ENCODE measurements around the gene USP44.
A peak's percentile ranks its signal among the peaks of the same experiment; 100 is the strongest.

USP44 gene

GRCh38 chr12:95473884-95474659, 77.2 kb downstream of the USP44 start, which contains the start of gene METAP2:
Gene METAP2 (plus strand): TSS chr12:95474152. CDS start chr12:95474180, 28 bp downstream.
- Mint-ChIP-seq H3K4me1 (ENCODE audit: low read depth) (peaks cover 39% of the 10 kb centered on the region), H3K9me3 (no peaks in the 10 kb centered on the region), H3K27ac (peak within 1 kb of the TSS; percentile 100), H3K27me3 (ENCODE audit: low read depth) (no peaks in the 10 kb centered on the region), H3K4me3 (peak within 1 kb of the TSS; percentile 100), H3K36me3 (ENCODE audit: low read depth) (peaks cover 32% of the 10 kb centered on the region)

DNA sequence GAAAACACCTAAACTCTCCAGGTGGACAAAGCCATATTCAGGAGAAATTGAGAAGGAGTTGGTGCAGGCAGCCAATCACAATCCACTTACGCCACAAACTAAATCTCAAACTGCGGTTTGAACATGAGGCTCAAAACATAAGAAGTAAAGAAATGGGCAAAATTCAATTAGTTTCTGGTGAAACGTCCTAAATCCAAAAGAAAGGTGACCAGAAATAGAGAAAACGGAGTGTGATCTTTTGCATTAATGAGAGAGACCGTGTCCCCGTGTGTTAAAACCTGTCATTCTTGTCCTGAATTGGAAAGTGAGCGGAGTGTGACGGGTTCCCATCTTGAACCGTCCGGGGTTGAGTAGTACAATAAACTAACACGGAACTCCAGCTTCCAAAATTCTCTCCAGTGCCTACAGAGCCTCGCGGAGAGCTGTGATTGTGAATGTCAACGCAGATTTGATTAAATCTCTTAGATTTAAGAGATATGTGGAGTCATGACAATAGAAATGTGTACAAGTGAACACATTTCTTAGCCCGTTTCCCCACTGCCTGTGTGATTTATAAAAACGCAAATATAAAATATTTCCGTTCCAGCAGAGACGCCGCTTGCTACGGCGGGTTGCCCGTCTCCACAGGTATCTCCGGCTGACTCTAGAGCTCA, 77.9 kb downstream of the USP44 start:
- H3K4me1 Mint-ChIP-seq (ENCODE audit: low read depth), result peaks cover 32% of the 10 kb centered on the region
- H3K27me3 Mint-ChIP-seq (ENCODE audit: low read depth), result no peaks in the 10 kb centered on the region
- H3K36me3 Mint-ChIP-seq (ENCODE audit: low read depth), result peaks cover 25% of the 10 kb centered on the region

DNA sequence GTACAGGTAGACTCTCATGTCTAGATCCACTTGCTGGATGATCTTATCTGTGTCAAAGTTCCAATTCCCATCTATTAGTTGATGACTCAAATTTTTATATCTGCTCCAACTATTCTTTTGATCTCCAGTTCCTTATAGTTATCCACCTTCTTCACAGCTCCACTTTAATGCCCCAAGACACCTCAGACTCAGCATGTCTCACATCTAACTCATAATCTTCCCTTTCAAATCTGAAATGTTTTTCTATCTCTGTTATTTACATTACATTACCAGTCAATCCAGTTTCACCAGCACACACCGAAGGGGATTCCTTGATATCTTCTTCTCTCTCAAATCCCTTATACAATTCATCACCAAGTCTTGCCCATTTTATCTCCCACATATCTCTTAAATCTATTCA, 81.0 kb downstream of the USP44 start:
- Mint-ChIP-seq H3K27me3 (ENCODE audit: low read depth) (no peaks in the 10 kb centered on the region), H3K4me1 (ENCODE audit: low read depth) (peaks cover 17% of the 10 kb centered on the region)

More for the DNA sequence above, 77.9 kb downstream of the USP44 start:
- Mint-ChIP-seq H3K4me3 (peak overlapping the region; percentile 100), H3K27ac (peak overlapping the region; percentile 100), H3K9me3 (no peaks in the 10 kb centered on the region)

More for the DNA sequence above, 81.0 kb downstream of the USP44 start:
- H3K27ac Mint-ChIP-seq, result no peak overlapping the region
- no peak overlapping the region for H3K4me3 Mint-ChIP-seq
- peaks cover 6% of the 10 kb centered on the region for H3K36me3 Mint-ChIP-seq (ENCODE audit: low read depth)
- H3K9me3 Mint-ChIP-seq, result no peaks in the 10 kb centered on the region
